HFFc6 (cell line): ENCODE data around the gene UTP15. TPM values are rescaled to one million over a fixed set of nuclear protein-coding genes. Genes with fewer than 3 reads are reported as not detected.
A peak's percentile ranks its signal among the peaks of the same experiment; 100 is the strongest.

Experiments
- DNase-seq: peaks from one replicate; pipeline ENCODE4 v3.0.0-alpha.2; 2018
- H3K27ac Mint-ChIP-seq: 2 replicates; pipeline ENCODE4 v1.8.0; 2020; ENCODE audit warnings: mild to moderate bottlenecking, mixed read lengths
- H3K27me3 Mint-ChIP-seq: 2 replicates; pipeline ENCODE4 v1.8.0; 2021; ENCODE audit warnings: mild to moderate bottlenecking, moderate library complexity, mixed read lengths; ENCODE audit not compliant: insufficient read depth
- H3K36me3 Mint-ChIP-seq: 2 replicates; pipeline ENCODE4 v1.8.0; 2021; ENCODE audit warnings: low read depth, mixed read lengths
- H3K4me1 Mint-ChIP-seq: 2 replicates; pipeline ENCODE4 v1.8.0; 2020; ENCODE audit warnings: low read depth, mixed read lengths
- H3K4me3 Mint-ChIP-seq: 2 replicates; pipeline ENCODE4 v1.8.0; 2020; ENCODE audit warnings: mild to moderate bottlenecking, moderate library complexity, mixed read lengths
- H3K9me3 Mint-ChIP-seq: 2 replicates; pipeline ENCODE4 v1.8.0; 2020; ENCODE audit warnings: mild to moderate bottlenecking, mixed read lengths
- total RNA-seq, 6 experiments: library from RNA; stranded (reverse); fragmentation: NEBNext Ultra II Directional; extraction: Animal tissue kit (Norgen Biotek cat#: 25700); gene quantifications; 2 replicates in 1 of 6; 3 replicates in 5 of 6; pipeline ENCODE4 v1.2.3, GENCODE V29; 2021
- TF ChIP-seq, protein P1 (sequence below): fragments of 200-600 bp; sonication (generic); IDR thresholded peaks from 2 replicates; pipeline ENCODE4 v1.5.0; 2021; ENCODE audit warnings: antibody characterized with exemption, mild to moderate bottlenecking

Gene UTP15
- total RNA-seq, 6 experiments from 2014 or later, result 20.2 to 25.6 (median 24.6) TPM

DNA sequence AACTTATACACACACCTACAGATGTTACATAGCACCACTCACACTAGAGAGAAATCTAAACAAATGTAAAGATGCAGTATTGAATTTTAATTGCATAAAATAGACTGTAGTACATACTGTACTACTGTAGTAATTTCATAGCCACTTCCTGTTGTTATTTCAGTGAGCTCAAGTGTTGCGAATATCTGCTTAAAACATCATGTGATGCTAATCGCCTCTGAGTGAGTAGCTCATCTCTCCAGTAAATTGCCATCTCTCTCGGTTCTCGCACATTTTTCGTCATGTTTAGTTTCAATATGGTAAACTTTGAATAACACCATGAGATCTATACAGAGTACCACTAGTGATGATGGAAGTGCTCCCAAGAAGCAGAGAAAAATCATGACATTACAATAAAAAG is 38.5 kb downstream of the UTP15 start:
- Mint-ChIP-seq H3K27me3 (no peaks in the 10 kb centered on the region; the same call in 1 of the 2 replicates), H3K36me3 (peaks cover 5% of the 10 kb centered on the region; the same call in 1 of the 2 replicates), H3K4me3 (no peak overlapping the region), H3K27ac (no peak overlapping the region), H3K4me1 (peaks cover 30% of the 10 kb centered on the region), H3K9me3 (peaks cover 11% of the 10 kb centered on the region)
- TF ChIP-seq, protein P1, sequence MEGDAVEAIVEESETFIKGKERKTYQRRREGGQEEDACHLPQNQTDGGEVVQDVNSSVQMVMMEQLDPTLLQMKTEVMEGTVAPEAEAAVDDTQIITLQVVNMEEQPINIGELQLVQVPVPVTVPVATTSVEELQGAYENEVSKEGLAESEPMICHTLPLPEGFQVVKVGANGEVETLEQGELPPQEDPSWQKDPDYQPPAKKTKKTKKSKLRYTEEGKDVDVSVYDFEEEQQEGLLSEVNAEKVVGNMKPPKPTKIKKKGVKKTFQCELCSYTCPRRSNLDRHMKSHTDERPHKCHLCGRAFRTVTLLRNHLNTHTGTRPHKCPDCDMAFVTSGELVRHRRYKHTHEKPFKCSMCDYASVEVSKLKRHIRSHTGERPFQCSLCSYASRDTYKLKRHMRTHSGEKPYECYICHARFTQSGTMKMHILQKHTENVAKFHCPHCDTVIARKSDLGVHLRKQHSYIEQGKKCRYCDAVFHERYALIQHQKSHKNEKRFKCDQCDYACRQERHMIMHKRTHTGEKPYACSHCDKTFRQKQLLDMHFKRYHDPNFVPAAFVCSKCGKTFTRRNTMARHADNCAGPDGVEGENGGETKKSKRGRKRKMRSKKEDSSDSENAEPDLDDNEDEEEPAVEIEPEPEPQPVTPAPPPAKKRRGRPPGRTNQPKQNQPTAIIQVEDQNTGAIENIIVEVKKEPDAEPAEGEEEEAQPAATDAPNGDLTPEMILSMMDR, result no peak
- no peak for DNase-seq

DNA sequence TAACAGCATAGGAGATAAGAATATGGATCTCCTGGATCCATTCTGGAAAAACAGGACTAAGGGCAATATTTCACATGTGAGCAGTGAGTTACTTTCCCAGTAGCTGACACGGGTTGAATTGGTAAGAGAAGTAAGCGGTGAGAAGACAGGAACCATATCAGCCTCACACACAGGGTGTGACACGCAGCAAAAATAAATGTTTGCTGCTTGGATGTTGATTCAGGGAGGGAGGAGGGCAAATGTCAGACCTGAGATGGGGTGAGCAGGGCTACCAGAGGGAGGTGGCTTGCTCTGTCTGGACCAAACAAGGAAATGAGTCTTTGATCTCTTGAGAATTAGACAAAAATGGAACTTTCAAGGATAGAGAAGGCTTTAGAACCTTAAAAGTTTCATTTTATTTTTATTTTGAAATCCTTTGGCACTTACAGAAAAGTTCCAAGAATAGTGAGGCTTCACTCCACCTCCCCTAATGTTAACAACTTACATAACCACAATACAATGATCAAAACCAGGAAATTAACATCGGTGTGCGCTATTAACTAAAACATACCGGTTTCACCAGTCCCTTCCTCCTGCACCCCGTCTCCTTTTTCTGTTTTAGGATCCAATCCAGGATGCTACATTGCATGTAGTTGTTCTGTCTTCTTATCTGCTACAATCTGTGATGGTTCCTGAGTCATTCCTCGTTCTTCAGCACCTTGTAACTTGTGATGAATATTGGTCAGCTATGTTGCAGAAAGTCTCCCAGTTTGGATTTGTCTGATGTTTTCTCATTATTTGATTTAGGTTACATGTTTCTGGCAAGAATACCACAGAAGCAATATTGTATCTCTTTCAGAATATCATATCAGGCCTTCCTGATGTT is 39.9 kb downstream of the UTP15 start:
- peaks cover 5% of the 10 kb centered on the region; the same call in 1 of the 2 replicates for H3K36me3 Mint-ChIP-seq
- TF ChIP-seq, protein P1, result no peak

DNA sequence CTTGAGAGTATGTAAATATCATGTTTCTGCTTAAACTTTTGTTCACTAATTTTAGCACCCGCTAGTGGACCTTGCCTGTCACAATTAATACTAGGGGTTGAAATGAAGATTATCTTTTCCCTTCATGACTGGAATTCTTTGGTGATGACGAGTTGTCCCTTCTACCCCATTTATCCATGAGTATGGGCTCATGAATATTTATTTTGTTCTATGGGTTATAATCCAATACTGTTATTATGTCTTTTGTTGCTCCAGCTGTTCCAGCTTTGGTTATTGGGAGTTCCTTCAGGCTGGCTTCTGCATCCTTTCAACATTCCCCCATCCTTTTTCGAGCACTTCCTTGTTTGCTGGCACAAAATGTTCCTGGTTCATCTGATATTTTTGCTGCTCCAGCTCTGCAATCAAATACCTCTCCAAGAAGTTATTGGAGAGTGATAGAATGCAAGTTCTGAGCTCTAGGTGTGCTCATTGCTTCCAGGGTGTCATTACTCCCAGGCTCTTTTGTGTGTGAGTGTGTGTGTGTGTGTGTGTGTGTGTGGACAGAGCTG is 40.7 kb downstream of the UTP15 start:
- Mint-ChIP-seq H3K4me1 (peaks cover 30% of the 10 kb centered on the region), H3K4me3 (peak overlapping the region; percentile 8; the same call in 1 of the 2 replicates), H3K36me3 (peaks cover 5% of the 10 kb centered on the region; the same call in 1 of the 2 replicates), H3K9me3 (peaks cover 11% of the 10 kb centered on the region), H3K27me3 (peaks cover 3% of the 10 kb centered on the region; the same call in 1 of the 2 replicates), H3K27ac (no peak overlapping the region)
- TF ChIP-seq, protein P1, result no peak
- no peak for DNase-seq

More for the DNA sequence above, 39.9 kb downstream of the UTP15 start:
- peaks cover 30% of the 10 kb centered on the region for H3K4me1 Mint-ChIP-seq
- peak; percentile 62 for DNase-seq
- no peak overlapping the region; the same call in 1 of the 2 replicates for H3K27ac Mint-ChIP-seq
- H3K9me3 Mint-ChIP-seq, result peaks cover 11% of the 10 kb centered on the region
- no peak overlapping the region for H3K4me3 Mint-ChIP-seq
- peaks cover 2% of the 10 kb centered on the region; the same call in 1 of the 2 replicates for H3K27me3 Mint-ChIP-seq

DNA sequence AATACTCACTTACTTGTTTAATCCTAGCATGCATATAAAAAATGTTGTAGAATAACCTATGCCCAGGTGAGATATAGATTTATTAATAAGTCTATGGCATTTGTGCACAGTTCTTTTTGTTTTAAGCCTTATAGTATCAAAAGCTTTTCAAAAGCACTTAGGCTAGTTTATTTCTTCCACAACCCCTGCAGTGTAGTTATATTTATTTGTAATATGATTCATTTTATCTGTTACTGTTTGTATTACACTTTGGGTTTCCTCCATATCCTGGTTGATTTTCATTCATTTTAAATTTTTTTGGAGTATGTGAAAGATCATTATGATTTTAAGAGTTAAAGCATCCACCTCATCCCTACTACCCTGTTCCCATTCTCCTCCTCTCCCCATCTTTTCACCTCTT is 41.7 kb downstream of the UTP15 start:
- TF ChIP-seq, protein P1, result no peak
- Mint-ChIP-seq H3K9me3 (peaks cover 4% of the 10 kb centered on the region; the same call in 1 of the 2 replicates), H3K4me3 (no peak overlapping the region; the same call in 1 of the 2 replicates), H3K36me3 (no peaks in the 10 kb centered on the region), H3K27ac (no peak overlapping the region), H3K4me1 (peaks cover 30% of the 10 kb centered on the region), H3K27me3 (peaks cover 3% of the 10 kb centered on the region; the same call in 1 of the 2 replicates)
- DNase-seq, result no peak

DNA sequence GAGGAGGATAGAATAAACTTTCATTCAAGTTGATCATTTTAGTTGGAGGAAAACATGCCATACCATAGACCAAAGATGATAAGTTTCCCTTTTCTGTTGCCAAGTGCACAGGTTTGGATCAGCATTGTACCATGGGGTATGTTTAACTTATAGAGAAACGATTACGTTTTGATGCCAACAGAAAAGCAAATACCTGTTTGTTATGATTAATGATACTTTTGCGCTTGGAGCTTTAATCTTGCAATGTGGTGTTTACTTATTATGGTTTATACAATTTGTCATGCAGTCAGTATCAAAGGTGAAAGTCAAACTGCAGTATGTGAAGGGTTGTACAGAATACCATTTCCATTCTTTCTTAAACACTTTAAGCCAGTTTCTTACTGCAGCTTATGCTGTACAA is 47.3 kb downstream of the UTP15 start:
- DNase-seq, result no peak

More for the DNA sequence above, 47.3 kb downstream of the UTP15 start:
- peaks cover 23% of the 10 kb centered on the region for H3K4me1 Mint-ChIP-seq
- TF ChIP-seq, protein P1, result no peak
- peaks cover 3% of the 10 kb centered on the region; the same call in 1 of the 2 replicates for H3K27me3 Mint-ChIP-seq
- H3K36me3 Mint-ChIP-seq, result no peaks in the 10 kb centered on the region
- H3K9me3 Mint-ChIP-seq, result no peaks in the 10 kb centered on the region
- no peak overlapping the region for H3K4me3 Mint-ChIP-seq
- no peak overlapping the region for H3K27ac Mint-ChIP-seq
